Measurements from ENCODE around the gene GAL3ST3. TPM values are rescaled to one million over a fixed set of nuclear protein-coding genes. Genes with fewer than 3 reads are reported as not detected.

The GAL3ST3 gene
- total and polyA plus RNA-seq, 7 donors = 0.03 to 0.36 TPM; not detected in 5

- intact Hi-C loops (cut with DNase I) = loop anchor here (1.0 to 5.0 kb wide), 2 partner anchors 40 to 41 kb away; partner anchors contain the start of gene SART1 (in 2 of the 2)
These were observed 46.2 kb downstream of the GAL3ST3 start for GRCh38 chr11:66002648-66003225.

GRCh38 chr11:66001942-66002647 lies 46.9 kb downstream of the GAL3ST3 start, which contains the start of the genes BANF1 and EIF1AD:
Gene BANF1 (plus strand): TSS chr11:66002503. CDS start chr11:66003251, 748 bp downstream.
Gene EIF1AD (minus strand): TSS chr11:66002157. CDS start chr11:66000389, 1,768 bp downstream.
- peak within 1 kb of the TSS; percentile 74 for H3K4me3 ChIP-seq
- no peaks in the 10 kb centered on the region for H3K27me3 ChIP-seq (ENCODE audit: insufficient read depth in 3 of 3, low read length in 2 of 3)
- H3K27ac ChIP-seq = peak within 1 kb of the TSS; percentile 96
- H3K9me3 ChIP-seq = no peaks in the 10 kb centered on the region
- ATAC-seq = peak; percentile 87 to 92 (median 88)
- DNase-seq = peak; percentile 90 to 95
- WGBS, 3 donors = 0 to 1% (median 0%) methylated on average over 55 of the region's 55 CpGs
- intact Hi-C loops (cut with DNase I) = loop anchor here (1.0 to 5.0 kb wide), 2 partner anchors 40 to 41 kb away; partner anchors contain the start of gene SART1 (in 2 of the 2)
- TF ChIP-seq CTCF (IDR thresholded peaks at IDR 0.05) = no peak
- peaks cover 0 to 66% of the 10 kb centered on the region in 2 donors for H3K36me3 ChIP-seq (ENCODE audit: insufficient read depth in 1 of 2, low read depth in 1 of 2)
- peaks cover 30% of the 10 kb centered on the region for H3K4me1 ChIP-seq

More at GRCh38 chr11:66002648-66003225, 46.2 kb downstream of the GAL3ST3 start:
- Histone ChIP-seq H3K9me3 (no peaks in the 10 kb centered on the region), H3K4me3 (peak overlapping the region; percentile 74), H3K4me1 (peaks cover 34% of the 10 kb centered on the region), H3K27me3 (ENCODE audit: insufficient read depth in 3 of 3, low read length in 2 of 3) (no peaks in the 10 kb centered on the region), H3K36me3 (ENCODE audit: insufficient read depth in 1 of 2, low read depth in 1 of 2) (peaks cover 0 to 59% of the 10 kb centered on the region in 2 donors), H3K27ac (peak overlapping the region; percentile 96)
- 0% methylated on average over 21 to 40 of the region's 40 CpGs for WGBS, 3 donors
- DNase-seq = peak; percentile 82 to 91
- peak; percentile 72 to 80 (median 78) for ATAC-seq
- TF ChIP-seq CTCF (IDR thresholded peaks at IDR 0.05) = no peak

- Histone ChIP-seq H3K27me3 (ENCODE audit: insufficient read depth in 3 of 3, low read length in 2 of 3) (no peaks in the 10 kb centered on the region), H3K36me3 (ENCODE audit: insufficient read depth in 1 of 2, low read depth in 1 of 2) (peaks cover 0 to 44% of the 10 kb centered on the region in 2 donors), H3K4me1 (peaks cover 13% of the 10 kb centered on the region), H3K4me3 (no peak overlapping the region), H3K9me3 (no peaks in the 10 kb centered on the region), H3K27ac (no peak overlapping the region)
- 63 to 90% (median 75%) methylated on average over 2 of the region's 2 CpGs for WGBS, 3 donors
- TF ChIP-seq CTCF (IDR thresholded peaks at IDR 0.05) = no peak
- no peak for DNase-seq
- intact Hi-C loops (cut with DNase I) = no loop called here
- ATAC-seq = no peak
These were observed 51.7 kb downstream of the GAL3ST3 start for GRCh38 chr11:65997286-65997685.

GRCh38 chr11:65992056-65992455 lies 56.9 kb downstream of the GAL3ST3 start:
- H3K9me3 ChIP-seq = no peaks in the 10 kb centered on the region
- H3K27ac ChIP-seq = no peak overlapping the region
- no peak for ATAC-seq
- WGBS, 3 donors = 72 to 78% (median 75%) methylated on average over 5 of the region's 5 CpGs
- H3K27me3 ChIP-seq (ENCODE audit: insufficient read depth in 3 of 3, low read length in 2 of 3) = no peaks in the 10 kb centered on the region
- TF ChIP-seq CTCF (IDR thresholded peaks at IDR 0.05) = no peak
- no peak overlapping the region for H3K4me3 ChIP-seq
- DNase-seq = no peak
- intact Hi-C loops (cut with DNase I) = no loop called here
- peaks cover 3% of the 10 kb centered on the region for H3K4me1 ChIP-seq
- peaks cover 0 to 9% of the 10 kb centered on the region in 2 donors for H3K36me3 ChIP-seq (ENCODE audit: insufficient read depth in 1 of 2, low read depth in 1 of 2)

Other genes with a start within 250 kb of the GAL3ST3 start
- gene SNX32, start 215.2 kb downstream of the GAL3ST3 start, total RNA-seq = not detected
- under 1 TPM in 2 of 3 donors, not detected in 1; 0.05 to 0.20 TPM for gene SNX32, start 215.2 kb downstream of the GAL3ST3 start, polyA plus RNA-seq
- gene CFL1, start 191.0 kb downstream of the GAL3ST3 start, total RNA-seq = 100 to 1,000 TPM; 175 to 388 (median 238) TPM
- 100 to 1,000 TPM; 190 to 843 (median 225) TPM for gene CFL1, start 191.0 kb downstream of the GAL3ST3 start, polyA plus RNA-seq
- gene MUS81, start 188.7 kb downstream of the GAL3ST3 start, total RNA-seq = 10 to 100 TPM; 28.0 to 35.6 (median 31.4) TPM
- gene MUS81, start 188.7 kb downstream of the GAL3ST3 start, polyA plus RNA-seq = 10 to 100 TPM; 32.5 to 55.3 (median 44.4) TPM
- gene EFEMP2, start 176.4 kb downstream of the GAL3ST3 start, total RNA-seq = 10 to 100 TPM; 20.8 to 46.6 (median 31.3) TPM
- 10 to 100 TPM; 14.8 to 20.8 (median 18.5) TPM for gene EFEMP2, start 176.4 kb downstream of the GAL3ST3 start, polyA plus RNA-seq
- gene CTSW, start 169.3 kb downstream of the GAL3ST3 start, total RNA-seq = under 1 TPM; 0.22 to 0.64 (median 0.37) TPM
- under 1 TPM; 0.08 to 0.91 (median 0.22) TPM for gene CTSW, start 169.3 kb downstream of the GAL3ST3 start, polyA plus RNA-seq
- gene FIBP, start 160.7 kb downstream of the GAL3ST3 start, total RNA-seq = 10 to 100 TPM; 27.7 to 42.5 (median 37.0) TPM
- 10 to 100 TPM; 32.2 to 73.9 (median 44.1) TPM for gene FIBP, start 160.7 kb downstream of the GAL3ST3 start, polyA plus RNA-seq
- gene CCDC85B, start 158.5 kb downstream of the GAL3ST3 start, total RNA-seq = 10 to 100 TPM; 16.7 to 39.6 (median 27.8) TPM
- gene CCDC85B, start 158.5 kb downstream of the GAL3ST3 start, polyA plus RNA-seq = 10 to 100 TPM; 24.7 to 35.9 (median 26.5) TPM
- gene FOSL1, start 148.8 kb downstream of the GAL3ST3 start, total RNA-seq = 10 to 100 TPM in 3 of 4 donors, under 1 TPM in 1; 0.75 to 12.6 (median 11.5) TPM
- gene FOSL1, start 148.8 kb downstream of the GAL3ST3 start, polyA plus RNA-seq = 100 to 1,000 TPM in 1 of 3 donors, 1 to 10 TPM in 2; 5.7 to 257 (median 7.8) TPM
- 10 to 100 TPM; 52.8 to 71.9 (median 59.9) TPM for gene C11orf68, start 130.1 kb downstream of the GAL3ST3 start, total RNA-seq
- 10 to 100 TPM; 60.3 to 98.7 (median 75.0) TPM for gene C11orf68, start 130.1 kb downstream of the GAL3ST3 start, polyA plus RNA-seq
- 100 to 1,000 TPM in 1 of 4 donors, 10 to 100 TPM in 3; 74.5 to 138 (median 91.3) TPM for gene DRAP1, start 129.7 kb downstream of the GAL3ST3 start, total RNA-seq
- 100 to 1,000 TPM; 121 to 217 (median 134) TPM for gene DRAP1, start 129.7 kb downstream of the GAL3ST3 start, polyA plus RNA-seq
- gene TSGA10IP, start 103.7 kb downstream of the GAL3ST3 start, total RNA-seq = not detected
- not detected for gene TSGA10IP, start 103.7 kb downstream of the GAL3ST3 start, polyA plus RNA-seq
- gene SART1, start 87.4 kb downstream of the GAL3ST3 start, total RNA-seq = 10 to 100 TPM; 36.3 to 55.4 (median 49.3) TPM
- gene SART1, start 87.4 kb downstream of the GAL3ST3 start, polyA plus RNA-seq = 10 to 100 TPM; 40.3 to 58.7 (median 44.7) TPM
- 10 to 100 TPM; 24.8 to 44.5 (median 31.6) TPM for gene EIF1AD, start 47.0 kb downstream of the GAL3ST3 start, total RNA-seq
- gene EIF1AD, start 47.0 kb downstream of the GAL3ST3 start, polyA plus RNA-seq = 10 to 100 TPM; 29.4 to 63.1 (median 54.2) TPM
- gene BANF1, start 46.7 kb downstream of the GAL3ST3 start, total RNA-seq = 100 to 1,000 TPM; 298 to 384 (median 336) TPM
- 100 to 1,000 TPM; 251 to 355 (median 314) TPM for gene BANF1, start 46.7 kb downstream of the GAL3ST3 start, polyA plus RNA-seq
- under 1 TPM in 3 of 4 donors, not detected in 1; 0.40 to 0.93 (median 0.47) TPM for gene CST6, start 37.2 kb downstream of the GAL3ST3 start, total RNA-seq
- gene CST6, start 37.2 kb downstream of the GAL3ST3 start, polyA plus RNA-seq = 10 to 100 TPM in 1 of 3 donors, under 1 TPM in 1, not detected in 1; 0.13 to 18.7 TPM
- gene CATSPER1, start 22.7 kb downstream of the GAL3ST3 start, total RNA-seq = not detected
- gene CATSPER1, start 22.7 kb downstream of the GAL3ST3 start, polyA plus RNA-seq = under 1 TPM in 2 of 3 donors, not detected in 1; 0.01 to 0.55 TPM
- 100 to 1,000 TPM in 1 of 4 donors, 10 to 100 TPM in 3; 62.8 to 114 (median 86.4) TPM for gene SF3B2, start 3.2 kb upstream of the GAL3ST3 start, total RNA-seq
- 100 to 1,000 TPM in 2 of 3 donors, 10 to 100 TPM in 1; 66.2 to 135 (median 114) TPM for gene SF3B2, start 3.2 kb upstream of the GAL3ST3 start, polyA plus RNA-seq
- gene PACS1, start 21.1 kb upstream of the GAL3ST3 start, total RNA-seq = 10 to 100 TPM; 16.3 to 27.8 (median 24.9) TPM
- gene PACS1, start 21.1 kb upstream of the GAL3ST3 start, polyA plus RNA-seq = 10 to 100 TPM in 1 of 3 donors, 1 to 10 TPM in 2; 7.4 to 16.0 (median 9.0) TPM
- gene KLC2, start 208.5 kb upstream of the GAL3ST3 start, total RNA-seq = 10 to 100 TPM; 39.3 to 62.5 (median 54.4) TPM
- 100 to 1,000 TPM in 1 of 3 donors, 10 to 100 TPM in 2; 30.4 to 124 (median 41.5) TPM for gene KLC2, start 208.5 kb upstream of the GAL3ST3 start, polyA plus RNA-seq
- 100 to 1,000 TPM; 120 to 146 (median 129) TPM for gene RAB1B, start 219.5 kb upstream of the GAL3ST3 start, total RNA-seq
- gene RAB1B, start 219.5 kb upstream of the GAL3ST3 start, polyA plus RNA-seq = 100 to 1,000 TPM; 121 to 163 (median 130) TPM
- gene CNIH2, start 229.0 kb upstream of the GAL3ST3 start, total RNA-seq = not detected
- under 1 TPM in 1 of 3 donors, not detected in 2; 0.05 TPM for gene CNIH2, start 229.0 kb upstream of the GAL3ST3 start, polyA plus RNA-seq
- gene YIF1A, start 240.0 kb upstream of the GAL3ST3 start, total RNA-seq = 10 to 100 TPM; 70.1 to 90.4 (median 78.6) TPM
- 100 to 1,000 TPM in 1 of 3 donors, 10 to 100 TPM in 2; 87.4 to 161 (median 96.1) TPM for gene YIF1A, start 240.0 kb upstream of the GAL3ST3 start, polyA plus RNA-seq
- not detected for gene TMEM151A, start 242.7 kb upstream of the GAL3ST3 start, total RNA-seq
- under 1 TPM in 2 of 3 donors, not detected in 1; 0.04 to 0.05 TPM for gene TMEM151A, start 242.7 kb upstream of the GAL3ST3 start, polyA plus RNA-seq